ENCODE results near the gene TTC36. TPM values are rescaled to one million over a fixed set of nuclear protein-coding genes. Genes with fewer than 3 reads are reported as not detected.
"Not testable (repeated sequence)": the region's sequence is repeated elsewhere in the genome, so short reads cannot be mapped to it uniquely, and the experiment has no call there.

TTC36 gene, protein sequence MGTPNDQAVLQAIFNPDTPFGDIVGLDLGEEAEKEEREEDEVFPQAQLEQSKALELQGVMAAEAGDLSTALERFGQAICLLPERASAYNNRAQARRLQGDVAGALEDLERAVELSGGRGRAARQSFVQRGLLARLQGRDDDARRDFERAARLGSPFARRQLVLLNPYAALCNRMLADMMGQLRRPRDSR
- total RNA-seq = under 1 TPM in 1 of 2 donors, not detected in 1; 0.89 TPM

DNA sequence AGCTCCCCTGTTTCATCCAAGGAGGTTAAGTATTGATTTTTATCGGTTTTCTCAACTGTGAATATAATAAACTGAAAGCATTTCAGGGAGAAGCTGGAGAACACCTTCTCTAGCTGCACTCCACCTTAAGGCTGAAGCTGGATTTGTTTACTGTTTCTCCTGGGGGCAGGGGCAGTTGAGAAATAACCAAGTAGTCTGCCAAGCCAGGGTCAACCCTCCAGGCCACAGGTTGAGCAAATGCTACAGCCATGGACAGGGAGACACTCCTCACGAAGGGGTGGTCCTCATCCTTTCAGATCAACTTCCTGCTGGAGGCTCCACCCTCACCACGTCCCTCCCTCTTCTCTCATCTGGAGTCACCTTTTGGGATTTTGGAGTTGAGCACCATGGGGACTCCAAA, at the start of gene TTC36:
TSS of gene TTC36 (plus strand) at position 366 of the 400 bp plus-strand sequence. CDS start at position 387, 21 bp downstream.
- Histone ChIP-seq H3K27ac (no peak within 1 kb of the TSS), H3K36me3 (peaks cover 6% of the 10 kb centered on the region), H3K4me1 (peaks cover 0 to 40% of the 10 kb centered on the region in 2 donors), H3K4me3 (no peak within 1 kb of the TSS), H3K27me3 (no peaks in the 10 kb centered on the region), H3K9me3 (no peaks in the 10 kb centered on the region)
- TF ChIP-seq, protein P1, sequence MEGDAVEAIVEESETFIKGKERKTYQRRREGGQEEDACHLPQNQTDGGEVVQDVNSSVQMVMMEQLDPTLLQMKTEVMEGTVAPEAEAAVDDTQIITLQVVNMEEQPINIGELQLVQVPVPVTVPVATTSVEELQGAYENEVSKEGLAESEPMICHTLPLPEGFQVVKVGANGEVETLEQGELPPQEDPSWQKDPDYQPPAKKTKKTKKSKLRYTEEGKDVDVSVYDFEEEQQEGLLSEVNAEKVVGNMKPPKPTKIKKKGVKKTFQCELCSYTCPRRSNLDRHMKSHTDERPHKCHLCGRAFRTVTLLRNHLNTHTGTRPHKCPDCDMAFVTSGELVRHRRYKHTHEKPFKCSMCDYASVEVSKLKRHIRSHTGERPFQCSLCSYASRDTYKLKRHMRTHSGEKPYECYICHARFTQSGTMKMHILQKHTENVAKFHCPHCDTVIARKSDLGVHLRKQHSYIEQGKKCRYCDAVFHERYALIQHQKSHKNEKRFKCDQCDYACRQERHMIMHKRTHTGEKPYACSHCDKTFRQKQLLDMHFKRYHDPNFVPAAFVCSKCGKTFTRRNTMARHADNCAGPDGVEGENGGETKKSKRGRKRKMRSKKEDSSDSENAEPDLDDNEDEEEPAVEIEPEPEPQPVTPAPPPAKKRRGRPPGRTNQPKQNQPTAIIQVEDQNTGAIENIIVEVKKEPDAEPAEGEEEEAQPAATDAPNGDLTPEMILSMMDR (IDR thresholded peaks at IDR 0.05) = no peak
- DNase-seq (ENCODE audit: low spot score) = no peak

DNA sequence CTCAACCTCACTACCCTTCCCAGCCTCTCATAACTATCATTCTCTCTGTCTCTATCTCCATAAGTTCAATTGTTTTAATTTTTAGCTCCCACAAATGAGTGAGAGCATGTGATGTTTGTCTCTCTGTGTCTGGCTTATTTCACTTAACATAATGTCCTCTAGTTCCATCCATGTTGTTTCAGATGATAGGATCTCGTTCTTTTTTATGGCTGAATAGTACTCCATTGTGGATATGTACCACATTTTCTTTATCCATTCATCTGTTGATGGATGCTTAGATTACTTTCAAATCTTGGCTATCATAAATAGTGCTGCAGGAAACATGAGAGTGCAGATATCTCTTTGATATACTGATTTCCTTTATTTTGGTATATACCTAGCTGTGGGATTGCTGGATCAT, 46.0 kb upstream of the TTC36 start:
- H3K9me3 ChIP-seq; H3K4me3 ChIP-seq; H3K27ac ChIP-seq; DNase-seq (ENCODE audit: low spot score); H3K4me1 ChIP-seq; H3K27me3 ChIP-seq: not testable (repeated sequence)
- peaks cover 82% of the 10 kb centered on the region for H3K36me3 ChIP-seq

DNA sequence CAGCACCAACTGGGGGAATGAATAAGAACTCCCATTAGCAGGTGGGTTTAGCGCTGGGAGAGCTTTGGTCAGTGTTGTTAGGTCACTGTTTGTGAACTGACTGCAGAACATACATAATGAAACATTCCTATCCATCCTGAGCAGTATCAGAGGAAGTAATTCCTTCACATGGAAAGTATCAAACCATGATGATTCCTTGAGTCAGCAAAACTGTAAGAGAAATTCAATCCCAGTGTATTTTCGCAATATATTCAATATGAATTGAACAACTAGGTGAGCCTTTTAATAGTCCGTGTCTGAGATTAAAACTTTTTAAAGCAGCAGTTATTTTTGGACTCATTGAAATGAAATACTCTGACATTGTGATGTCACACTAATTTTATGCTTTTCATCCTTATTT, 42.9 kb upstream of the TTC36 start:
- Histone ChIP-seq H3K4me1 (no peaks in the 10 kb centered on the region), H3K27ac (no peak overlapping the region), H3K4me3 (no peak overlapping the region), H3K36me3 (peaks cover 75% of the 10 kb centered on the region), H3K27me3 (no peaks in the 10 kb centered on the region), H3K9me3 (no peaks in the 10 kb centered on the region)
- DNase-seq (ENCODE audit: low spot score) = no peak
- TF ChIP-seq, protein P1 (IDR thresholded peaks at IDR 0.05) = no peak

DNA sequence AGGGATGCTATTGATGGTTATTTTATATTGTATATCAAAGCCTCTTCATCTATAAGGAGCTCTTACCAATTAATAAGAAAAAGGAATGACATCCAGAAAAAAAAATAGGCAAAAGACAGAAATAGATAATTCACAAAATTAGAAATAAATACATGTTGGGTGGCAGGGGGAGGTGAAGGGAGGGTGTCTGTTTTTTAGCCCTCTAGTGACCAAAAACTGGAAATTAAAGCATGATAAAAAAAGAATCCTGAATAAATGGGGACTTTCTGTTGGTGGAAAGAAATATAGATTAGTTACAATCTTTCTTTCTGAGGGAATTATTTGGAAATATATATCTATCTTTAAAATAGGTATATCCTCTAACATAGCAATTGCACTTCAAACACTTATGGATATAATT, 42.0 kb upstream of the TTC36 start:
- H3K27me3 ChIP-seq = no peaks in the 10 kb centered on the region
- H3K36me3 ChIP-seq = peaks cover 75% of the 10 kb centered on the region
- no peak overlapping the region for H3K4me3 ChIP-seq
- no peak for DNase-seq (ENCODE audit: low spot score)
- H3K9me3 ChIP-seq = no peaks in the 10 kb centered on the region
- TF ChIP-seq, protein P1 (IDR thresholded peaks at IDR 0.05) = no peak
- H3K4me1 ChIP-seq = no peaks in the 10 kb centered on the region
- H3K27ac ChIP-seq = no peak overlapping the region

DNA sequence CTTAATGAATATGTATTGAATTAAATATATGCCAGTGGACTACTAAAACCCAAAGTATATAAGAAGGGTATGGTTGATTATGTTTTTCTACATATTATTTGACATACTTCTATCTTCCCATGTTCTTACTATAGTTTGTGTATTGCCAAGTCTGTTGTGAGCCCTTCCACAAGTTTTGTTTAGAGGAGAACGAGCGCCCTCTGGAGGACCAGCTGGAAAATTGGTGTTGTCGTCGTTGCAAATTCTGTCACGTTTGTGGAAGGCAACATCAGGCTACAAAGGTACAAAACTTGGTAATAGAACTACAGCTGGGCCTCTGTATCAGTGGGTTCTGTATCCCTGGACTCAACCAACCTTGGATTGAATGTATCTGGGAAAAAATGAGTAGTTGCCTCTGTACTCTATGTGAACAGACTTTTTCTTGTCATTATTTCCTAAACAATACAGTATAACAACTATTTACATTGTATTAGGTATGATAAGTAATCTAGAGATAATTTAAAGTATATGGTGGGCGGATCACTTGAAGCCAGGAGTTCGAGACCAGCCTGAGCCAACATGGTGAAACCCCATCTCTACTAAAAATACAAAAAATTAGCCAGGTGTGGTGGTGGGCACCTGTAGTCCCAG, 38.7 kb upstream of the TTC36 start:
- H3K36me3 ChIP-seq = peaks cover 70% of the 10 kb centered on the region
- no peak overlapping the region for H3K27ac ChIP-seq
- no peaks in the 10 kb centered on the region for H3K4me1 ChIP-seq
- H3K4me3 ChIP-seq = no peak overlapping the region
- H3K9me3 ChIP-seq = no peaks in the 10 kb centered on the region
- DNase-seq (ENCODE audit: low spot score) = peak; percentile 59
- no peaks in the 10 kb centered on the region for H3K27me3 ChIP-seq
- TF ChIP-seq, protein P1 (IDR thresholded peaks at IDR 0.05) = peak; percentile 77 to 87

DNA sequence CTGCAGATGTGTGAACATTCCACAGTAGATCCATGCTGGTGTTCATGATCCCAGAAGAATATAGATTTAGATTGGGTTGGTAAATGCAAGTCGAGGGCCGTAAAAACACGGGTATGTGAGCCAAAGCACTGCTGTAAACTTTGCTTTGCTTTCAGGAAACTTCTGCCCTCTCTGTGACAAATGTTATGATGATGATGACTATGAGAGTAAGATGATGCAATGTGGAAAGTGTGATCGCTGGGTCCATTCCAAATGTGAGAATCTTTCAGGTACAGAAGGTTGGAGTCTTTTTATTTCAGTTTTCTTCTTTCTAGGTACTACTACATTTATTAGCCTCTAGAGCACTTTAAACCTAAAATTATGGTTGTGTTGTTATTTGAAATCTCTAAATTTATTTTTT, 36.2 kb upstream of the TTC36 start:
- no peak overlapping the region for H3K27ac ChIP-seq
- H3K27me3 ChIP-seq = no peaks in the 10 kb centered on the region
- peaks cover 72% of the 10 kb centered on the region for H3K36me3 ChIP-seq
- DNase-seq (ENCODE audit: low spot score) = no peak
- H3K9me3 ChIP-seq = no peaks in the 10 kb centered on the region
- TF ChIP-seq, protein P1 (IDR thresholded peaks at IDR 0.05) = no peak
- no peaks in the 10 kb centered on the region for H3K4me1 ChIP-seq
- no peak overlapping the region for H3K4me3 ChIP-seq

Data from right atrium auricular region (tissue), 2 donors.